ENCODE data around the gene SH3GL1.
A peak's percentile ranks its signal among the peaks of the same experiment; 100 is the strongest.

The SH3GL1 gene

DNA sequence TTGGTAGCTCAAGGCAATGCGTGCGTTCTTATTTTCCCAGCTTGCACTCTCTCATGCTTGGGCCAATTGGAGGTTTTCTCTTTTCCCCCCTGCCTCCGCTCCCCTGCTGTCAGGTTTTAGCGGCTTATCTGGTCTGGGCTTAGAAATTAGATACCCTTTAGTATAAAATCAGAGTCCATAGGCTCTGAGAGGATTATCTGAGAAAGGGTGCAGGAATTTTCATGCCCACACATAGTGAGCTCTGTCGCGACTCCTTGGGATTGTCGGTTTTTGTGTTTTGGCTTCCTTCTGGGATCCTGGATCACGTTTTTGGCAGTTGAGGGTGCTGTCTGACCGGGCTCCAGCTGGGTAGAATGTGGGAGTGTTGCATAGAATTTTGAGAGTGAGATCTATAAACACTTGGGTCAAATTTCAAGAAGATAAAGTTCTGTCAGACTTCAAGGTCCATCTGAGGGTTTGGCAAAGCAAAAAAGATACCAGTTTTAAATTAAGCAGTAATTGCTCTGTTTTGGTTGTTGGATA is 14.5 kb upstream of the SH3GL1 start:
- FAIRE-seq (no peak), DNase-seq (ENCODE audit: insufficient read length, low spot score) (no peak)
- TF ChIP-seq POLR2AphosphoS5 (IDR thresholded peaks at IDR 0.05; ENCODE audit: low read depth, low read length) = no peak
- TF ChIP-seq PAX5 (IDR thresholded peaks at IDR 0.05; ENCODE audit: insufficient read depth, low read length, severe bottlenecking) = no peak
- no peak for TF ChIP-seq POLR2A (IDR thresholded peaks at IDR 0.05; ENCODE audit: low read depth, low read length)
- TF ChIP-seq TAF1 (IDR thresholded peaks at IDR 0.05; ENCODE audit: low read depth, low read length) = no peak
- no peak for TF ChIP-seq POU2F2 (IDR thresholded peaks at IDR 0.05; ENCODE audit: low read depth, low read length)
- TF ChIP-seq SPI1 (IDR thresholded peaks at IDR 0.05; ENCODE audit: low read depth, low read length) = no peak

DNA sequence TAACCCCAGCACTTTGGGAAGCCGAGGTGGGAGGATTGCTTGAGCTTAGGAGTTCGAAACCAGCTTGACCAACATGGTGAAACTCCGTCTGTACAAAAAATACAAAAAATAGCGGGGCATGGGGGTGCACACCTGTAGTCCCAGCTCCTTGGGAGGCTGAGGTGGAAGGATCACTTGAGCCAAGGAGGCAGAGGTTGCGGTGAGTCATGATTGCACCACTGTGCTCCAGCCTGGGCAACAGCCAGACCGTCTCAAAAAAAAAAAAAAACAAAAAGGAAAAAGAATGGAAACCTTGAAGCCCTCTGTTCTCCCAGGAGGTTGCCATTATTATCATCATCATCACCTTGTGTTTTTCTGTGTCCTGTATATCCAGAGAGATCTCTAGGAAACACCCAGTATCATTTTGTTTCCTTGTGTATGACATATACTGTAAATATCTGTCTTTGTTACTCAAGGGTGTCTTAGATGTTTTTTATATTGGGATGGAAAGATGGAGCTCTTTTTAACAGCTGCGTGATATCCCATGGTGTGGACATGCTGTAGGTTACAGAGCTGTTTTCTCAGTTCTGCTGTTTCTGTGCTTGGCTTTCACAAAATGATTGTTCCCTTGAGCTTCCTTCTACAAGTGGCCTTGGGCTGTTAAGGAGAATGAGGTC is 13.9 kb upstream of the SH3GL1 start:
- DNase-seq (ENCODE audit: insufficient read length, low spot score) (no peak), FAIRE-seq (no peak)
- TF ChIP-seq POLR2AphosphoS5 (IDR thresholded peaks at IDR 0.05; ENCODE audit: low read depth, low read length) = no peak
- TF ChIP-seq POU2F2 (IDR thresholded peaks at IDR 0.05; ENCODE audit: low read depth, low read length) = no peak

DNA sequence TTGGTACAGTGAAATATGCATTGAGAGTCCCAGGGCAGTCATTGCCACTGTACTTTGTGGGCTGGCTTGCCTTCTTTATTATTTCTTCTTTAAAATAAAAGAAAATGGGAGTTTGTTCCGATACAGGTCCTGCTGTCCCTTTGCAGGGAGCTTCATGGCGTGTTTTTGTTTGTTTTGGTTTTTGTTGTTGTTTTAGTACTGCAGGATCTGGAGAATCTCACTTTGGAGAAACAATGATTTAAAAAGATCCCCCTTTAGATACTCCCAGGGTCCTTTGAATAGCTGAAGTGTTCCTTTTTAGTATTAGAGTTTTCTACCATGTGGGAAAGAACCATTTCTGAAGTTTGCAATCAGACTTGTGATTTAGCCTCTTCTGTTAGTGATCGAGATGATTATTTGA is 13.2 kb upstream of the SH3GL1 start:
- TF ChIP-seq TAF1 (IDR thresholded peaks at IDR 0.05; ENCODE audit: low read depth, low read length) (no peak), POU2F2 (IDR thresholded peaks at IDR 0.05; ENCODE audit: low read depth, low read length) (no peak), PAX5 (IDR thresholded peaks at IDR 0.05; ENCODE audit: insufficient read depth, low read length, severe bottlenecking) (no peak), POLR2A (IDR thresholded peaks at IDR 0.05; ENCODE audit: low read depth, low read length) (no peak), SPI1 (IDR thresholded peaks at IDR 0.05; ENCODE audit: low read depth, low read length) (no peak), POLR2AphosphoS5 (IDR thresholded peaks at IDR 0.05; ENCODE audit: low read depth, low read length) (no peak)
- DNase-seq (ENCODE audit: insufficient read length, low spot score) (no peak), FAIRE-seq (no peak)

DNA sequence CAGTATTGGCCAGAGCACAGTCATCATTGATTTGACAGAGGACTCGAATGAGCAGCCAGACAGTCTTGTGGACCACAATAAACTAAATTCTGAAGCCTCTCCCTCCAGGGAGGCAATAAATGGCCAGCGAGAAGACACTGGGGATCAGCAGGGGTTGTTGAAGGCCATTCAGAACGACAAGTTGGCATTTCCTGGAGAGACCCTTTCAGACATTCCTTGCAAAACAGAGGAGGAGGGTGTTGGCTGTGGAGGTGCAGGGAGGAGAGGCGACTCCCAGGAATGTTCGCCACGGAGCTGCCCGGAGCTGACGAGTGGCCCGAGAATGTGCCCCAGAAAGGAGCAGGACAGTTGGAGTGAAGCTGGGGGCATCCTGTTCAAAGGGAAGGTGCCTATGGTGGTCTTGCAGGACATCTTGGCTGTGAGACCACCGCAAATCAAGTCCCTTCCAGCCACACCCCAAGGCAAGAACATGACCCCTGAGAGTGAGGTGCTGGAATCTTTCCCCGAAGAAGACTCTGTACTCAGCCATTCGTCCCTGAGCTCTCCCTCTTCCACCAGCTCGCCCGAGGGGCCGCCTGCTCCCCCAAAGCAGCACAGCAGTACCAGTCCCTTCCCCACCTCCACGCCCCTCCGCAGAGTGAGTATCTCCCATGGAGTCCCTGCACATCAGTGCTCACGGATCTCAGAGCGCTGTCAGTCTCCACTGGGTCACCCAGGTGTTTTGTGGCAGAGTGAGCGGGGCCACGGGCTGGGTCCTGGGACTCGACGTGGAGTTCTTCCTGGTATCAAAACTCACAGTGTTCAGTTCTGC is 9.0 kb upstream of the SH3GL1 start:
- FAIRE-seq = no peak
- TF ChIP-seq POLR2AphosphoS5 (IDR thresholded peaks at IDR 0.05; ENCODE audit: low read depth, low read length) (0 out of 2 replicates have a peak, but pooled peaks have one; percentile 51), SPI1 (IDR thresholded peaks at IDR 0.05; ENCODE audit: low read depth, low read length) (no peak), POLR2A (IDR thresholded peaks at IDR 0.05; ENCODE audit: low read depth, low read length) (peak; percentile 13)
- no peak for DNase-seq (ENCODE audit: insufficient read length, low spot score)

DNA sequence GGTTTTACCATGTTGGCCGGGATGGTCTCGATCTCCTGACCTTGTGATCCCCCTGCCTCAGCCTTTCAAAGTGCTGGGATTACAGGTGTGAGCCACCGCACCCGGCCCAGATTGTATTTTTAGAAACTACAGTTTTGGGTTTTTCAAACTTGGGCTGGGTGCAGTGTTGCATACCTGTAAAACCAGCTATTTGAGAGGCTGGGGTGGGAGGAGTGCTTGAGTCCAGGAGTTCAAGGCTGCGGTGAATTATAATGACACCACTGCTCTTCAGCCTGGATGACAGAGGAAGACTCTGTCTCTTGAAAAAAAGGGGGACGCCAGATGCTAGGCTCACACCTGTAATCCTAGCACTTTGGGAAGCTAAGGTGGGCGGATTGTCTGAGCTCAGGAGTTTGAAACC is 6.3 kb upstream of the SH3GL1 start:
- TF ChIP-seq TAF1 (IDR thresholded peaks at IDR 0.05; ENCODE audit: low read depth, low read length) = no peak
- no peak for TF ChIP-seq POU2F2 (IDR thresholded peaks at IDR 0.05; ENCODE audit: low read depth, low read length)
- TF ChIP-seq POLR2A (IDR thresholded peaks at IDR 0.05; ENCODE audit: low read depth, low read length) = no peak
- no peak for TF ChIP-seq PAX5 (IDR thresholded peaks at IDR 0.05; ENCODE audit: insufficient read depth, low read length, severe bottlenecking)
- TF ChIP-seq SPI1 (IDR thresholded peaks at IDR 0.05; ENCODE audit: low read depth, low read length) = no peak
- no peak for TF ChIP-seq POLR2AphosphoS5 (IDR thresholded peaks at IDR 0.05; ENCODE audit: low read depth, low read length)
- FAIRE-seq = no peak
- no peak for DNase-seq (ENCODE audit: insufficient read length, low spot score)

DNA sequence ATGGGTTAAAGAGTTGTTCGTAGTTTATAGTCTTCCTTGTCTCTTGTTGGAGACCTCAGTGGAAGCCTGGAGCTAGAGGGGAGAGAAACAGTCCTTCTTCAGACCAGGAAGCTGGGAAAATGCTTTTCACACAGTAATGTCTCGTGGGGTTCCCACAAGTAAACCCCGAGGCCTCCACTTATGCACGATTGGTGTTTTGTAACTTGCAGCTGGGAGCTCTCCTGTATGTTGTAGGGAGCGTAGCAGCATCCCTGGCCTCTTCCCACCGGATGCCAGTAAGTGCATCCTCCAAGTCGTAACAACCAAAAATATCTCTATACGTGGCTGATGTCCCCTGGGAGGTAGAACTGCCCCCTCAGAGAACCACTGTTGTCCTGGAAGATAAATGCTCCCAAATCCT is 5.6 kb upstream of the SH3GL1 start:
- FAIRE-seq = no peak
- TF ChIP-seq TAF1 (IDR thresholded peaks at IDR 0.05; ENCODE audit: low read depth, low read length) (no peak), SPI1 (IDR thresholded peaks at IDR 0.05; ENCODE audit: low read depth, low read length) (no peak), POLR2A (IDR thresholded peaks at IDR 0.05; ENCODE audit: low read depth, low read length) (no peak), POLR2AphosphoS5 (IDR thresholded peaks at IDR 0.05; ENCODE audit: low read depth, low read length) (no peak), PAX5 (IDR thresholded peaks at IDR 0.05; ENCODE audit: insufficient read depth, low read length, severe bottlenecking) (no peak), POU2F2 (IDR thresholded peaks at IDR 0.05; ENCODE audit: low read depth, low read length) (no peak)
- DNase-seq (ENCODE audit: insufficient read length, low spot score) = no peak

DNA sequence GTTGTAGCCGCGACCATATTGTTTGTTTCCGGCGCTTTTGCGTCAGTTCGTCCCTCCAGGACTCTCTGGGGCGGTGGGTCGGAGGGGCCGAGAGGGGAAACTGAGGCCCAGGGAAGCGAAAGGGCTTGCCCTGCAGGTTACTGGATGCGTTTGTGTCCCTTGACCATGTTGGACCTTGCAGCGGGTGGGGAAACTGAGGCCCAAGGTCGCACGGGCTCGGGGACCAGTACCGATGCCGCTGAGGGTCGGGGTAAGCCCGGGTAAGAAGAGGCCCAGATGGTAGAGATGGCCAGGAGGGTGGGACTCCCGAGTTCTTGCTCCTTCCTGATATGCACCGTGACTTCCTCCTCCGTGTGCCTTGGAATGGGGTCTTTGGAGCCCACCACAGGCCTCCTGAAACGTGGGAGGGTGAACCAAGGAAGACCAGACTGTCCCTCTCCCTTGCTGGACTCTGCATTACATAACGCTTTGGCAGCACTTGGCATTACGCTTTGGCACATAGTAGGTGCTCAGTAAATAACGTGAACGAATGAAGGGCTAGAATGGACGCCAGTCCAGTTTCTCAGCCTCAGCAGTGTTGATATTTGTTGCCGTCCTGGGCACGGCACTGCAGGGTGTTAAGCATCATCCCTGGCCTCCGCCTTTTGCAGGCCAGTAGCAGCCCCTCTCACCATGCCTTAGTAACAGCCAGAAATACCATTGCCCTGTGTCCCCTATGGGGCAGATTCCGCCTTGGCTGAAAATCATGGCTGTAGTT is 2.8 kb upstream of the SH3GL1 start:
- FAIRE-seq (peak; percentile 85), DNase-seq (ENCODE audit: insufficient read length, low spot score) (no peak)
- TF ChIP-seq PAX5 (IDR thresholded peaks at IDR 0.05; ENCODE audit: insufficient read depth, low read length, severe bottlenecking) = no peak
- TF ChIP-seq TAF1 (IDR thresholded peaks at IDR 0.05; ENCODE audit: low read depth, low read length) = no peak
- no peak for TF ChIP-seq SPI1 (IDR thresholded peaks at IDR 0.05; ENCODE audit: low read depth, low read length)
- no peak for TF ChIP-seq POLR2AphosphoS5 (IDR thresholded peaks at IDR 0.05; ENCODE audit: low read depth, low read length)
- TF ChIP-seq POU2F2 (IDR thresholded peaks at IDR 0.05; ENCODE audit: low read depth, low read length) = no peak
- no peak for TF ChIP-seq POLR2A (IDR thresholded peaks at IDR 0.05; ENCODE audit: low read depth, low read length)

DNA sequence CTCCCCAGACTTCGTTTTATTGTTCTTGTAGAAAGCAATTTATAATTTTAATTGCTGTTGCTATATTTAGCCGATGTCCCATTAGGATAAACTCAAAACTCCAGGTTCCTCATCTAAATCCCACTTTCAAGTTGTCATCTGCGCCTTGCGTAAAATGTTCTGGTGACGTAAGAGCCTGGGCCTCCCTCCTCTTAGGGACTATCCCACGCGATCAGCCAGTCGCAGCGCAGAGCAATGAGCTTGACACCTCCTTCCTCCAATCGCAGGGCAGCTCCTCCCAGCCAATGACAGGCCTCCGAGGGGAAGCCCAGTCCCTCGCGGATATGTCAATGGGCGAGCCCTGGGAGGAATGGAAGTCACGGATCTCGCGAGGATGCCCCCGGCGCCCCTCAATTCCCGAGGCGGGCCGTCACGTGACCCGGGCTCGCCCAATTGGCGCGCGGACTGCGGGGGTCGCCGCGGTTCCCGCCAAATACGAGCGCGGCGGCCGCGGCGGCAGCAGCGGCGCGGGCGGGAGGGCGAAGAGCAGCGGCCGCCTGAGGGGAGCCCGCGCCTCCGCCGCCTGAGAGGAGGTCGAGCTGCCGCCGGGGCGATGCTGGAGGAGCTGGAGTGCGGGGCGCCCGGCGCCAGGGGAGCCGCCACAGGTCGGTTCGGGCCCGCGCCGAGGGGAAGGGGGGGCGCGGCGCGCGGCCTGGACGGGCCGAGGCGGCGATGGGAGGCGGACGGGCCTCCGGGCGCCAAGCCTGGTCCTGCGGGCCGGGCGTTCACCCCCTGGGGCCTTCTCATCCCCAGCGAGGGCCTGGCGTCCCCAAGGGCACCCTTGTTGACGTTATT is 2.0 kb upstream of the SH3GL1 start, which contains the start of gene CHAF1A:
TSS of gene CHAF1A (plus strand) at position 470 of the 834 bp plus-strand sequence. CDS start at position 593, 123 bp downstream.
- TF ChIP-seq POLR2AphosphoS5 (IDR thresholded peaks at IDR 0.05; ENCODE audit: low read depth, low read length) (no peak), PAX5 (IDR thresholded peaks at IDR 0.05; ENCODE audit: insufficient read depth, low read length, severe bottlenecking) (no peak), SPI1 (IDR thresholded peaks at IDR 0.05; ENCODE audit: low read depth, low read length) (0 out of 2 replicates have a peak, but pooled peaks have one; percentile 12), POU2F2 (IDR thresholded peaks at IDR 0.05; ENCODE audit: low read depth, low read length) (no peak), POLR2A (IDR thresholded peaks at IDR 0.05; ENCODE audit: low read depth, low read length) (no peak), TAF1 (IDR thresholded peaks at IDR 0.05; ENCODE audit: low read depth, low read length) (peak; percentile 58; the same call in 1 of the 2 replicates)
- FAIRE-seq = peak; percentile 100
- DNase-seq (ENCODE audit: insufficient read length, low spot score) = peak; percentile 99
